Mucosa of rectum (tissue), 2 donors: ENCODE measurements around the gene IGFBP1.

Experiments
- H3K27ac ChIP-seq, 2 donors: one replicate each; pipeline ENCODE4 v1.7.0; 2013; ENCODE audit warnings: inconsistent platforms in 2 of 2, low read depth in 2 of 2, low read length in 2 of 2
- H3K27me3 ChIP-seq, 2 donors: one replicate each; pipeline ENCODE4 v1.7.0; 2013; ENCODE audit warnings: low read length in 2 of 2; ENCODE audit not compliant: control insufficient read depth in 2 of 2, insufficient read depth in 2 of 2
- H3K36me3 ChIP-seq, 2 donors: one replicate each; pipeline ENCODE4 v1.7.0; 2013; ENCODE audit warnings: low read length in 2 of 2; ENCODE audit not compliant: control insufficient read depth in 2 of 2, insufficient read depth in 2 of 2
- H3K4me1 ChIP-seq, 2 donors: one replicate each; pipeline ENCODE4 v1.7.0; 2013; ENCODE audit warnings: low read length in 2 of 2, mild to moderate bottlenecking in 1 of 2; ENCODE audit not compliant: control insufficient read depth in 2 of 2, insufficient read depth in 2 of 2
- H3K4me3 ChIP-seq, 2 donors: one replicate each; pipeline ENCODE4 v1.7.0; 2013; ENCODE audit warnings: low read length in 2 of 2
- H3K9ac ChIP-seq, 2 donors: one replicate each; pipeline ENCODE4 v1.7.0; 2013; ENCODE audit warnings: low read length in 2 of 2, low read depth in 1 of 2, mild to moderate bottlenecking in 1 of 2
- H3K9me3 ChIP-seq, 2 donors: one replicate each; pipeline ENCODE4 v1.7.0; 2013; ENCODE audit warnings: low read length in 2 of 2; ENCODE audit not compliant: control insufficient read depth in 2 of 2
- donor health status: healthy.
- donor health status: Normal muscosa, but diverticular disease.

IGFBP1 gene

GRCh38 chr7:45880433-45880860 is 7.8 kb upstream of the IGFBP1 start:
- Histone ChIP-seq H3K36me3 (no peaks in the 10 kb centered on the region), H3K4me3 (no peak overlapping the region), H3K27ac (no peak overlapping the region), H3K4me1 (no peaks in the 10 kb centered on the region), H3K27me3 (no peaks in the 10 kb centered on the region), H3K9me3 (no peaks in the 10 kb centered on the region), H3K9ac (no peak overlapping the region)

- H3K27ac ChIP-seq, result no peak overlapping the region
- peaks cover 0 to 1% of the 10 kb centered on the region in 2 donors for H3K27me3 ChIP-seq
- H3K4me1 ChIP-seq, result no peaks in the 10 kb centered on the region
- H3K36me3 ChIP-seq, result no peaks in the 10 kb centered on the region
- H3K9me3 ChIP-seq, result no peaks in the 10 kb centered on the region
- no peak overlapping the region for H3K9ac ChIP-seq
- H3K4me3 ChIP-seq, result no peak overlapping the region
Observed at GRCh38 chr7:45881280-45881758, 7.0 kb upstream of the IGFBP1 start.

GRCh38 chr7:45881759-45882464 is 6.4 kb upstream of the IGFBP1 start:
- Histone ChIP-seq H3K4me3 (no peak overlapping the region), H3K36me3 (no peaks in the 10 kb centered on the region), H3K27ac (no peak overlapping the region), H3K9ac (no peak overlapping the region), H3K4me1 (no peaks in the 10 kb centered on the region), H3K27me3 (peaks cover 3 to 4% of the 10 kb centered on the region in 2 donors), H3K9me3 (no peaks in the 10 kb centered on the region)

GRCh38 chr7:45882465-45882810 is 5.8 kb upstream of the IGFBP1 start:
- no peaks in the 10 kb centered on the region for H3K4me1 ChIP-seq
- H3K4me3 ChIP-seq, result no peak overlapping the region
- H3K27ac ChIP-seq, result no peak overlapping the region
- H3K27me3 ChIP-seq, result peaks cover 5 to 8% of the 10 kb centered on the region in 2 donors
- no peaks in the 10 kb centered on the region for H3K36me3 ChIP-seq
- H3K9ac ChIP-seq, result no peak overlapping the region
- H3K9me3 ChIP-seq, result no peaks in the 10 kb centered on the region

- H3K4me1 ChIP-seq, result no peaks in the 10 kb centered on the region
Observed at GRCh38 chr7:45884136-45884535, 4.2 kb upstream of the IGFBP1 start.

GRCh38 chr7:45885264-45885882 is 2.9 kb upstream of the IGFBP1 start:
- Histone ChIP-seq H3K4me1 (no peaks in the 10 kb centered on the region), H3K9ac (no peak overlapping the region), H3K27me3 (peaks cover 21 to 23% of the 10 kb centered on the region in 2 donors), H3K9me3 (no peaks in the 10 kb centered on the region), H3K27ac (no peak overlapping the region), H3K36me3 (no peaks in the 10 kb centered on the region), H3K4me3 (no peak overlapping the region)

More at GRCh38 chr7:45884136-45884535, 4.2 kb upstream of the IGFBP1 start:
- no peaks in the 10 kb centered on the region for H3K36me3 ChIP-seq
- no peak overlapping the region for H3K4me3 ChIP-seq
- no peaks in the 10 kb centered on the region for H3K9me3 ChIP-seq
- no peak overlapping the region for H3K9ac ChIP-seq
- no peak overlapping the region for H3K27ac ChIP-seq
- H3K27me3 ChIP-seq, result peaks cover 13 to 20% of the 10 kb centered on the region in 2 donors

GRCh38 chr7:45886931-45887667 is 1.2 kb upstream of the IGFBP1 start:
- H3K27me3 ChIP-seq, result peaks cover 23% of the 10 kb centered on the region in 2 donors

GRCh38 chr7:45888993-45889366 is 692 bp downstream of the IGFBP1 start:
- no peak overlapping the region for H3K4me3 ChIP-seq
- H3K36me3 ChIP-seq, result no peaks in the 10 kb centered on the region
- H3K9ac ChIP-seq, result no peak overlapping the region
- no peak overlapping the region for H3K27ac ChIP-seq
- peaks cover 23 to 26% of the 10 kb centered on the region in 2 donors for H3K27me3 ChIP-seq
- no peaks in the 10 kb centered on the region for H3K9me3 ChIP-seq
- H3K4me1 ChIP-seq, result no peaks in the 10 kb centered on the region

More at GRCh38 chr7:45886931-45887667, 1.2 kb upstream of the IGFBP1 start:
- H3K9me3 ChIP-seq, result no peaks in the 10 kb centered on the region
- no peaks in the 10 kb centered on the region for H3K4me1 ChIP-seq
- no peak overlapping the region for H3K27ac ChIP-seq
- no peaks in the 10 kb centered on the region for H3K36me3 ChIP-seq
- no peak overlapping the region for H3K9ac ChIP-seq
- H3K4me3 ChIP-seq, result no peak overlapping the region

- H3K9me3 ChIP-seq, result no peaks in the 10 kb centered on the region
- no peak overlapping the region for H3K27ac ChIP-seq
- H3K36me3 ChIP-seq, result no peaks in the 10 kb centered on the region
- H3K27me3 ChIP-seq, result peaks cover 23 to 26% of the 10 kb centered on the region in 2 donors
- no peaks in the 10 kb centered on the region for H3K4me1 ChIP-seq
- H3K4me3 ChIP-seq, result no peak overlapping the region
- H3K9ac ChIP-seq, result no peak overlapping the region
Observed at GRCh38 chr7:45889367-45890067, 1.2 kb downstream of the IGFBP1 start.
